GM21526 (cell line): ENCODE results near the gene TCOF1.

Experiments
- ATAC-seq: cut with Tn5 transposase; IDR thresholded peaks from one replicate; pipeline ENCODE4 v1.9.1; 2021; ENCODE audit warnings: moderate library complexity; ENCODE audit not compliant: unreplicated experiment, low FRiP score

The TCOF1 gene

GRCh38 chr5:150389531-150390266 lies 32.2 kb downstream of the TCOF1 start:
- ATAC-seq, result no peak

- ATAC-seq, result no peak
Observed at GRCh38 chr5:150391064-150391834, 33.8 kb downstream of the TCOF1 start.

GRCh38 chr5:150391986-150392385 lies 34.5 kb downstream of the TCOF1 start:
- no peak for ATAC-seq

GRCh38 chr5:150392680-150393079 lies 35.2 kb downstream of the TCOF1 start:
- no peak for ATAC-seq

- no peak for ATAC-seq
Observed at GRCh38 chr5:150393096-150393645, 35.7 kb downstream of the TCOF1 start.

- no peak for ATAC-seq
Observed at GRCh38 chr5:150394131-150394530, 36.6 kb downstream of the TCOF1 start.

- ATAC-seq, result no peak
Observed at GRCh38 chr5:150394912-150395687, 37.6 kb downstream of the TCOF1 start.

GRCh38 chr5:150395688-150395975 lies 38.1 kb downstream of the TCOF1 start:
- no peak for ATAC-seq

- ATAC-seq, result no peak
Observed at GRCh38 chr5:150396267-150396666, 38.8 kb downstream of the TCOF1 start.

GRCh38 chr5:150397146-150397781 lies 39.8 kb downstream of the TCOF1 start:
- ATAC-seq, result no peak

GRCh38 chr5:150397782-150398721 lies 40.6 kb downstream of the TCOF1 start:
- no peak for ATAC-seq

GRCh38 chr5:150398722-150399523 lies 41.4 kb downstream of the TCOF1 start:
- ATAC-seq, result peak; percentile 65

GRCh38 chr5:150399524-150400211 lies 42.2 kb downstream of the TCOF1 start:
- peak; percentile 5 for ATAC-seq

GRCh38 chr5:150400316-150401075 lies 43.0 kb downstream of the TCOF1 start:
- no peak for ATAC-seq

GRCh38 chr5:150401076-150401375 lies 43.5 kb downstream of the TCOF1 start:
- ATAC-seq, result no peak

GRCh38 chr5:150401376-150402228 lies 44.1 kb downstream of the TCOF1 start:
- no peak for ATAC-seq
